ENCODE measurements around the gene NALCN.

Gene NALCN

GRCh38 chr13:101291646-101292515, 124.4 kb downstream of the NALCN start:
- Mint-ChIP-seq H3K36me3 (no peaks in the 10 kb centered on the region), H3K4me3 (no peak overlapping the region), H3K27ac (no peak overlapping the region), H3K9me3 (no peaks in the 10 kb centered on the region), H3K4me1 (no peaks in the 10 kb centered on the region), H3K27me3 (peaks cover 2% of the 10 kb centered on the region)

DNA sequence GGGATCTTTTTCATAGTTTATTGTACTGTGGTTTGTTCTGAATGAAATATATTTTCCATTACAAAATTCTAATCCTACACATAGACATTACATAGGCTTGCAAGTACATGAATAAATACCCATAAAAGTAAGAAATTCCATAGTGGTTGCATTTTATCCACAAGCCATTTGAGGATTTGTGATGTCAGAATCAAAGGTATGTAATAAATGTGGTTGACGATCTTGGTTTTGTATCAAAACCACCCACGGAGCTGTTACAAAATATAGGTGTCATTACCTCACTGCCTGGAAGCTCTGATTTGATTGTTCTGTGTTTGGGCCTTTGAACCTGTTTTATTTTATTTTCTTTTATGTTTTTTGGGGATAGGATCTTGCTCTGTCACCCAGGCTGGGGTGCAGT, 125.1 kb downstream of the NALCN start:
- Mint-ChIP-seq H3K27ac (no peak overlapping the region), H3K4me3 (no peak overlapping the region), H3K36me3 (no peaks in the 10 kb centered on the region), H3K27me3 (peaks cover 2% of the 10 kb centered on the region), H3K4me1 (no peaks in the 10 kb centered on the region), H3K9me3 (no peaks in the 10 kb centered on the region)

DNA sequence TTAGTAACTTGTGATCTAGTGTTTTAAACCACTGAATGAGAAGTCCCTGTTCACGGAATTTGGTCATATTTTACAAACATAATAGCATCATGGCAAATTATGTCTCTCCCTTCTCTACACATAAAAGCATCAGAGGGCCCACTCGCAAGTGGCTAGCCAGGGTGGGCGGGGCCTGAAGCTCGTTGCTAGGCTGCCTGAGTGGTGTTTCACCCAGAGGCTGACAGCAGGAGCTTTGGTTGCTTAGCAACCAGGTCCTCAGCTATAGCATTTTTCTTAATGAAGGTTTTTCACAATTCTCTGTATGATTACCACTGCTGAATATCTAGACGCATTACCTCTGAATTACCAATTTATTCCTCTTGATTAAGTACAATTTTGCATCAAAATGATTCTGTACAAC, 126.5 kb downstream of the NALCN start:
- Mint-ChIP-seq H3K9me3 (no peaks in the 10 kb centered on the region), H3K27me3 (peaks cover 2% of the 10 kb centered on the region), H3K27ac (no peak overlapping the region), H3K36me3 (no peaks in the 10 kb centered on the region), H3K4me3 (no peak overlapping the region), H3K4me1 (no peaks in the 10 kb centered on the region)

DNA sequence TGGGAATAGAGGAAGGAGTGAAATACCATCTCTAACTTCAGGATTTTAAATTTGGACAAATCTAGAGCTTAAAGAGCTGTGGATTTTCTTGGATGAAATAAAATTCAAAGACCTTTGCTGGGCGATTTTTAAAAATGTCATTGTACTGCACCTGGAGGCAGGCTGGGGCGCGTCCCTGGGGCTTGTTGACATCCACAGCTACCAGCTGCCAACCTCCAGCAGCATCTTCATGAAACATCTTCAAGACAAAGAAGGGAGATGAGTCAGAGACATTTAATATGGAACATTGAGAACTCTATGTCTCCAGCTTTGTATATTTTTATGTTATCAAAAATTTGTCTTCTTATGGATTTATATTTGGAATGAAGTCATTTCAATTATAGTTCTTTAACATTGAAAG, 132.5 kb downstream of the NALCN start:
- no peaks in the 10 kb centered on the region for H3K4me1 Mint-ChIP-seq
- peaks cover 6% of the 10 kb centered on the region for H3K9me3 Mint-ChIP-seq
- peaks cover 4% of the 10 kb centered on the region for H3K27me3 Mint-ChIP-seq
- H3K4me3 Mint-ChIP-seq: no peak overlapping the region
- H3K27ac Mint-ChIP-seq: no peak overlapping the region
- no peaks in the 10 kb centered on the region for H3K36me3 Mint-ChIP-seq

DNA sequence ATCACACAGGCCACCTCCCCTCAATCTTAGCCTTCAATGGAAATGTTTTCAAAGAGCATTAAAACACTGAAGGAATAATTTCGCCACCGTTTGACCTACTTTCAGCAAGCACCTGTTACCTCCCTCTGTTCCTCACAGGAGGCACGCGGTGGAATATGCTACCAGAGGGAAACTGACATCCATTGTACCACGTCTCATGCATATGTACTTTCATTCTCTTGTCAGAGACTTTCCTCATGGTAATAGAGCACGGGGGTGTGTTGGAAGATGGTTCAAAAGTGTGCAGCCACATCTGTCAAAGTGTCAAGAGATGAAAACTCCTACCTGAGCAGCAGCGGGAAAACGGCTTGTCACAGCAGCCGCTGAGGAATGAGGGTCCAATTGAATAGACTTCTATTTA, 143.4 kb downstream of the NALCN start:
- Mint-ChIP-seq H3K36me3 (no peaks in the 10 kb centered on the region), H3K4me3 (no peak overlapping the region), H3K4me1 (no peaks in the 10 kb centered on the region), H3K27ac (no peak overlapping the region), H3K27me3 (no peaks in the 10 kb centered on the region), H3K9me3 (no peaks in the 10 kb centered on the region)

- no peaks in the 10 kb centered on the region for H3K4me1 Mint-ChIP-seq
- H3K36me3 Mint-ChIP-seq: no peaks in the 10 kb centered on the region
- no peak overlapping the region for H3K4me3 Mint-ChIP-seq
- H3K27ac Mint-ChIP-seq: no peak overlapping the region
- H3K27me3 Mint-ChIP-seq: no peaks in the 10 kb centered on the region
- no peaks in the 10 kb centered on the region for H3K9me3 Mint-ChIP-seq
Observed at GRCh38 chr13:101271681-101272245, 144.5 kb downstream of the NALCN start.

- Mint-ChIP-seq H3K27ac (no peak overlapping the region), H3K27me3 (no peaks in the 10 kb centered on the region), H3K4me1 (no peaks in the 10 kb centered on the region), H3K9me3 (no peaks in the 10 kb centered on the region), H3K36me3 (no peaks in the 10 kb centered on the region), H3K4me3 (no peak overlapping the region)
Observed at GRCh38 chr13:101267656-101268055, 148.7 kb downstream of the NALCN start.

DNA sequence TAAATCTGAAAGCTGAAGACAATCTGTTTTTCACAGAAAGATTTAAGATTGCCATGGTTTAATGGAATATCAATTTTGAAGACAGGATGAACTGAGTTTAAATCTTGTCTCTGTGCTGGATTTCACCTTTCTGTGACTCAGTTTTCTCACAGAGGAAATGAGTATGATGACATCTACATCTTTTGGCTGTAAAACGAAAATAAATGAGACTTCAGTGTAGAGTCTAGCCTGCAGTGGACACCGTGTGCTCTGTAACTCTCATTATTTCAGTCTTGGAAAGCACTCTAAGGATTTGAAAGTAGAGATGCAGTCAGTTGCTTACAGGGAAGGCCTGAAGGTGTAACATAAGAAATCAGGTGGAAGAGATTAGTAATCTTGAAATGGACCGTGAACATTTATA, 150.4 kb downstream of the NALCN start:
- H3K4me3 Mint-ChIP-seq: no peak overlapping the region
- no peaks in the 10 kb centered on the region for H3K36me3 Mint-ChIP-seq
- peaks cover 2% of the 10 kb centered on the region for H3K27me3 Mint-ChIP-seq
- no peak overlapping the region for H3K27ac Mint-ChIP-seq
- H3K9me3 Mint-ChIP-seq: no peaks in the 10 kb centered on the region
- no peaks in the 10 kb centered on the region for H3K4me1 Mint-ChIP-seq

GRCh38 chr13:101264931-101265330, 151.4 kb downstream of the NALCN start:
- Mint-ChIP-seq H3K4me3 (no peak overlapping the region), H3K36me3 (no peaks in the 10 kb centered on the region), H3K4me1 (no peaks in the 10 kb centered on the region), H3K9me3 (no peaks in the 10 kb centered on the region), H3K27me3 (peaks cover 4% of the 10 kb centered on the region), H3K27ac (no peak overlapping the region)

GRCh38 chr13:101262306-101262705, 154.0 kb downstream of the NALCN start:
- H3K27me3 Mint-ChIP-seq: peaks cover 4% of the 10 kb centered on the region
- no peaks in the 10 kb centered on the region for H3K9me3 Mint-ChIP-seq
- H3K36me3 Mint-ChIP-seq: no peaks in the 10 kb centered on the region
- no peaks in the 10 kb centered on the region for H3K4me1 Mint-ChIP-seq
- no peak overlapping the region for H3K4me3 Mint-ChIP-seq
- no peak overlapping the region for H3K27ac Mint-ChIP-seq

DNA sequence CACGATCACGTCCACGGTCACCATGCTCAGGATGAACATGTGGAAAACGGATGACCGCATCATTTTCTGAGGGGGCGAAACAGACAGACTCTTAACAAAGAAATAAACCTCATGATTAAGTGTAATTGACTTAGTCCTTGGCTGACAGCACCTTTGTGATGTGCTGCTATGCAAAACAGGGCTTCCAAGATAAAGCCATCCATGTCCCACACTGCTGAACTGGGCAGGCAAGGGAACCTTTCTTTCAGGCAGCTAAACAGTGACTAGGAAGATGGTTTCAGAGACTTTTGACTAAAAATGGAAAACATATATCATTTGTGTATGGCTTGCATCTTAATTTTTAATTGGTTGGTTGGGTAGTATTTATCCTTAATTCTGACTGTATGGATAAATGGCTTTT, 157.8 kb downstream of the NALCN start:
- no peak overlapping the region for H3K4me3 Mint-ChIP-seq
- H3K36me3 Mint-ChIP-seq: no peaks in the 10 kb centered on the region
- H3K27me3 Mint-ChIP-seq: peaks cover 4% of the 10 kb centered on the region
- H3K9me3 Mint-ChIP-seq: no peaks in the 10 kb centered on the region
- no peaks in the 10 kb centered on the region for H3K4me1 Mint-ChIP-seq
- H3K27ac Mint-ChIP-seq: no peak overlapping the region

DNA sequence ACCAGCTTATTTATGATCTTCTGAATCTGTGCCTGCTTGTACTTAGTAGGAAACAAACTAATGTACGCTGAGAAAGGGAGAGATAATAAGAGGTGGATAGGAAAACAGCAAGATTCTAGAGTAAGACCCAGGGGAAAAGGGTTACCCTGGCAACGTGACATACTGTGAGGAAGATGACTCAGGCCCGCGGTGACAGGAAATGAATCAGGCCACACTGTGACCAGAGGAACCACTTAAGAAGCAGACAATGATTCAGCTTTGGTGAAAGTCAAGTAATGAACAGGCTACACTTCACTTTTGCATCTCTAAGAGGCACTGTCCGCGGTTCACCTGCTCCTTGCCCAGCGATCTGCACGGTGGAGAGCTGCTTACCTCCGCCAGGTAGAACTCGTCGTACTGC, 158.2 kb downstream of the NALCN start:
- no peaks in the 10 kb centered on the region for H3K9me3 Mint-ChIP-seq
- H3K4me3 Mint-ChIP-seq: no peak overlapping the region
- H3K27me3 Mint-ChIP-seq: peaks cover 4% of the 10 kb centered on the region
- H3K36me3 Mint-ChIP-seq: no peaks in the 10 kb centered on the region
- H3K27ac Mint-ChIP-seq: no peak overlapping the region
- H3K4me1 Mint-ChIP-seq: no peaks in the 10 kb centered on the region

GRCh38 chr13:101248739-101249514, 167.4 kb downstream of the NALCN start:
- H3K27me3 Mint-ChIP-seq: peaks cover 2% of the 10 kb centered on the region
- peaks cover 6% of the 10 kb centered on the region for H3K9me3 Mint-ChIP-seq
- peaks cover 6% of the 10 kb centered on the region for H3K36me3 Mint-ChIP-seq
- no peak overlapping the region for H3K4me3 Mint-ChIP-seq
- H3K4me1 Mint-ChIP-seq: peaks cover 18% of the 10 kb centered on the region
- H3K27ac Mint-ChIP-seq: no peak overlapping the region

DNA sequence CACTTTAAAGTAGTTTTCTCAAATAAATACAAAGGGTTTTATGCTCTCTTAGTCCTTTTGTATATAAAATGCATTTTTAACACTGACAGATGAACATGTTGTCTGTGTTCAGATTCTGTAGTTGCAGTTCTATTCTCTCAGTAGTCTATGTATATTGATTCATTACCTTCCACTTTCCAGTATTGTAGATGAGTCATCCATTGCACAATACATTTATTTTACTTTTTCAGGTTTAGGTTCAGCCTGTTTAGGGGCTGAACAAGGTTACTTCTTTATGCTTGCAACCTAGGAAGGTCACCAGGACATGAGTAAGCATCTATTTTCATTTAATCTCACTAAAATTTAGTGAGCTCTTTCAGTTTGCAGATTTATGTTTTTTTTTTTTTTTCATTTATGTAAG, 173.6 kb downstream of the NALCN start:
- H3K9me3 Mint-ChIP-seq: no peaks in the 10 kb centered on the region
- H3K4me3 Mint-ChIP-seq: no peak overlapping the region
- H3K27ac Mint-ChIP-seq: no peak overlapping the region
- H3K4me1 Mint-ChIP-seq: peaks cover 18% of the 10 kb centered on the region
- no peaks in the 10 kb centered on the region for H3K27me3 Mint-ChIP-seq
- no peaks in the 10 kb centered on the region for H3K36me3 Mint-ChIP-seq

GRCh38 chr13:101238555-101238954, 177.8 kb downstream of the NALCN start:
- no peaks in the 10 kb centered on the region for H3K36me3 Mint-ChIP-seq

More at GRCh38 chr13:101238555-101238954, 177.8 kb downstream of the NALCN start:
- Mint-ChIP-seq H3K27me3 (no peaks in the 10 kb centered on the region), H3K4me3 (no peak overlapping the region), H3K27ac (no peak overlapping the region), H3K9me3 (no peaks in the 10 kb centered on the region), H3K4me1 (no peaks in the 10 kb centered on the region)
